ENCODE measurements around the gene ADTRP.
A peak's percentile ranks its signal among the peaks of the same experiment; 100 is the strongest.

ADTRP gene

DNA sequence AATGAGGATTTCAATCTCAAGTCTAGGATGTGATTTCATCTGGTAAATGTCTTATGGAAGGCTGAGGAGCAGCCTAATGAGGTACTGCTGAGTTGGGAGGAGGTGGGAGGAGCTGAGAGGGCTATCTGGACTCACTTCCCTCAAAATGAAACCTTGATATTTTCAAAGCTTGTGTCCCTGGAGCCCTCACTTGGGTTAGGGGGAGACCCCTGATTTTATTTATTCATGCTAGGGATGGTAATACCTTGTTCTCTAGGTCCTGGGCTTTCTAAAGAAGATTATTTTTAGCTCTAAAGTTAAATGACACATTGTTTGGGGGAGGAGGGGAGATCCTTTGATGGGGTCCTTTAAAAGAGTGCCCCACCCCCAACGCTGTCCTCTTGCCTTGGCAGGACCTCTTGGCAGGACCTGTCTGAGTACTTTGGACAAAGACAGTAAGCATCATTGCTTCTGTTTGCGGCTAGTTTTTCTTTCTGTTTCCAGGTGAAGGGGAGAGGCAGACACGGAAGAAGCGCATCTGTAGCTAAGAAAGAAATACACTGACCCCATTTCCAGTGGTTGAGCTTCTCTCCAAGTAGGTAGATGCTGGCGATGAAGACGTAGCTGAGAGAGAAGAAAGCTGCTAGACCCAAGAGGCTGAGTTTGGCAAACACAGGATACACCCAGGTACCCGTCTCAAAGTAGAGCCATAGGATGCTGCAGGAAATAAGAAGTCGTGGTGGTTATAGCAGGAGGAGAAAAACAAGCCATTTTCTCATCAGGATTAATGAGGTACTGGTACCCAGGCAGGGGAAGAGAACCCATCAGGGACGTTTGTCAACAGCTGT is 55.6 kb downstream of the ADTRP start:
- DNase-seq = no peak

DNA sequence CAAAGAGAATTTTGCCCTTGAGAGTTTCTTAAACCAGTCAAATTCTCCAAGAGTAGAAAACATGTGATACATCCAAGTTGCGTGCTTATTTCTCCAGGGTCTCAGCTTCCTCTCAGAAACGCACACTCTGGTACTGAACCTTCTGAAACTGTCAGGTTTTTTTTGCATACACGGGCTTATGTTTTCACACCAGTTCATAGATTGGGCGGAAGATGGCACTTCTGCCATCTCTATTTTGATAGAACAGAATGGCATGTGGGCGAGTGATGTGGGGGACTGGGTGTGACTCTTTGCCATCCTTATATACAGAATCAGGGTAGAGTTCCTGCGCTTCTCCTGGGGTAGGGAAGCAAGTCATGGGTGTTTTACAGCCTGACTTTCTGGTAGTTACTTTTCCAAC is 56.4 kb downstream of the ADTRP start:
- DNase-seq = peak in 1 of 2 experiments; percentile 6

GRCh38 chr6:11718463-11718862 is 60.1 kb downstream of the ADTRP start:
- DNase-seq = no peak

DNA sequence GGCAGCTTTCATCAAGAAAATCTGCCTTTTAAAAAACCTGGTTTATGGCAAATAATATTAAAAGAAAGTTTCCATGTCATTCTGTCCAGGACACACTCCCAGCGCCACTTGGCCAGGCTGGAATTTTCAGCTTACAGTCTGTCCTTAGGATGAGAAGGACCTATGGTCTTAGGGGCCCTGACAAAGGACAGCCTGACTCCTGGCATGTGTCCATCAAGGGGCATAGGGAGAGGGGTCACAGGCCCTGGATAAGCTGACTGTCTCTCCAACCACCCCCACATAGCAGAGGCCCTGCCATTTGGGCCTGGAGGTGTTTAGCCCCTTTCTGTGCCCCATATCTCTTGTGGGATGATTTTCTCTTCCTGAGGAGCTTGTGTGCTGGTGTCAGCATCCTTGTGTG is 60.6 kb downstream of the ADTRP start:
- no peak for DNase-seq

- no peak for DNase-seq
Observed at GRCh38 chr6:11714798-11715285, 63.8 kb downstream of the ADTRP start.

- DNase-seq = peak in 1 of 2 experiments; percentile 46
Observed at GRCh38 chr6:11714116-11714797, 64.3 kb downstream of the ADTRP start.

- peak in 1 of 2 experiments; percentile 42 for DNase-seq
Observed at GRCh38 chr6:11712760-11713159, 65.8 kb downstream of the ADTRP start.

GRCh38 chr6:11711984-11712711 is 66.5 kb downstream of the ADTRP start:
- no peak for DNase-seq

DNA sequence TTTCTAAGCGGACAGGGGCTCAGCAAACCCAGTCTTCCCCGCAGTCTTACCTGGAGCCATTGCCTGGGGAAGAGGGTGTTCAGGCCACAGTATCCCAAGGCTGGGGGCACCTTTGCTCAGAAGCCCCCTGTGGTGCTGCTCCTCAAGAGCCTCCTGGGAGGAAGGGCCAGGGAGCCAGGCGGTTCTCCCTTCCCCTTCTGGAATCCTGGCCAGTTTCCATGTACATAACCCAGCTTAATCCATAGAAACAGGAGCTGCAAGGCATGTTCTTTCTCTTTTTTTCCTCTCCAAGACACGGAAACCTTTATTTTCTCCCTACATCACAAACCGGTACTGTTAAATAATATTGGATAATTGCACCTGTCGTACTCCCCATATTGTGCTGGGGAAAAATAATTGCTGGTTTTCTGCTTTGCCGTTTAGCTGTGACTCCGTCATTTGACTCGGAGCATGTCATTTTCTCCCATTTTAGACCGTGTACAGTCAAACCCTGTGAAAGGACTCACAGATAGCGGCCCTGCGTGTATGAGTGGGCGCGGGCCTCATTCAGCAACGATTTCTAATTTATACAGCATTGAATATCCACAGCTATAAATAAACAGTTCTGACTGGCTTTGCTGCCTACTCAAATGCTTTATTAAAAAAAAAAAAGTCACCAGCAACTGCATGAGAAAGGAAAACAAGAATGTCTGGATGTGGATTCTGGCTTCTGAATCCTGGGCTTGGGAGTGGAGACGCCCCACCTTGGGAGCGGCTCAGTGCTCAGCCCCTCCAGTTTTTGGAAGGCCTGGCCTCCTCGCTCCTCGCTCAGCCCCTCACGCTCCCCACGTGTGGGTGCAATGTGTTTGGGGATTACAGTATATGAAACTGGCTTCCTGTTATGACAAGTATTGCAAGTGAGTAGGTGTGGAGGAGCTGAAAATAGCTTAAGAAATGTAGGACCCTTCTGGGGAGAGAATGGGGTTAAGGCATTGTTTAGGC is 67.3 kb downstream of the ADTRP start:
- peak; percentile 60 to 73 for DNase-seq

- DNase-seq = peak; percentile 42 to 81
Observed at GRCh38 chr6:11710311-11710761, 68.3 kb downstream of the ADTRP start.

- DNase-seq = no peak
Observed at GRCh38 chr6:11706171-11706570, 72.4 kb downstream of the ADTRP start.

DNA sequence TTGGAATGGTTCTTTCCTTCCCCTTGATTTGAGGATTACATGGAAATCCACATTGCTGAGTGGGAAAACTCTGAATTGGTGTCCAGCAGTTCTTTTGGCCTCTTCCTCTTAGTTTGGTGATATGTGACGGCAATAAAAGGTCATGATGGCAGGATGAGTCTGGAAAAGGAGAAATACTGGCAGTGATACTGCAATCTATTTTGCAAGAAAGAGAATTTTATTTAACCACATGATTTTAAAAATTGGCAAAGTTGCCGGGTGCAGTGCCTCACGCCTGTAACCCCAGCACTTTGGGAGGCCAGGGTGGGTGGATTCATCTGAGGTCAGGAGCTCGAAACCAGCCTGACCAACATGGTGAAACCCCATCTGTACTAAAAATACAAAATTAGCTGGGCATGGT is 73.1 kb downstream of the ADTRP start:
- DNase-seq = no peak

GRCh38 chr6:11705069-11705468 is 73.5 kb downstream of the ADTRP start:
- DNase-seq = no peak

DNA sequence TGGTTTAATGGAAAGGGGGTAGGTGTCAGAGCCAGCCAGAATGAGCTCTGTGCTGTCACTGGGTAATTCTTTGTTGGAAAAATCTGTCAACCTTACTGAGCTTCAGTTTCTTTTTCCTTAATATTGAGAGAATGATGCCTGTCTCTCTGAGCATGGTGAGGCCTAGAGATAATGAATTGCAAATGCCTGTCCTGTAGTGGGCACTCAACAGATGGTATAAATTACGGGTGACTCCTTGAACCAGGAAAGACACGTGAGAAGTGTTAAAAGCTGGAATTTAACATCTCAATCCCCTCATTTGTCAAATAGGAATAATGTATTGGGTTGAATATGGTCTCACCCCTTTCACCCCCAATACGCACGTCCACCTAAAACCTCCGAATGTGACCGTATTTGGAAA is 74.9 kb downstream of the ADTRP start:
- no peak for DNase-seq

- DNase-seq = no peak
Observed at GRCh38 chr6:11702500-11703130, 76.0 kb downstream of the ADTRP start.

DNA sequence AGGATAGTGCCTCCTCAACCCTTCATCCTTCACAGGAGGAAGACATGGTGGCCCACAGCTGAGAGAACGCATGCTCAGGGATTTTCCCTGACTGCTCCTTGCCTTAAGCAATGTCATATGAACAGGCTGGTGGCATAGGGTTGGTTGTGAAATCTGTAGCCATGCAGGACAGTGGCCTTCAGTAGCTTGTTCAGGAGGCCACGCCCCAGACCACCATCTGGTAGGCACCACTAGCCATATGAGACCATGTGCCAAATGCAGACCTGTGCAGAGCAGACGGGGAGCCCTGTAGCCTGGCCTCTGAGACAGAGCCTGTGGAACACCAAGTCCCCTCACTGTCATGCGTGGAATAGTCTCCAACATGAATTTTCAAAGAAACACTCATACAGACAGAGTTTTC is 76.5 kb downstream of the ADTRP start:
- DNase-seq = no peak

DNA sequence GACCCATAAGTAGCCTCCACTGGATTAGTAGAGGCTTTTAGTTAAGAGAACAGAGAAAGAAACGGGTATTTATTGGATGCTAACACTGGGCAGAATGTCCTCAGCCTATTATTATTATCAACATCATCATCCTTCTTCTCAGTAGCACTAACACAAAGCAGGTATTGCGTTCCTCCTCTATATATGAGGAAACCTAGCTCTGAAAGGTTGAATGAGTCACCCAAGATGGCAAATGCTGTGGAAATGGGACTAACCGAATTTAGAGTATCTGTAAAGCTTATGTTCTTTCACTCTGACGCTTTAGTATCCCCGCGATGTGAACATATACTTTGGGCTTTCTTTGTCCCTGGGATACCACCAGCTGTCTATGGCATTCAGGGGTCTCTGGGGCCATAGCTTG is 77.0 kb downstream of the ADTRP start:
- DNase-seq = no peak

DNA sequence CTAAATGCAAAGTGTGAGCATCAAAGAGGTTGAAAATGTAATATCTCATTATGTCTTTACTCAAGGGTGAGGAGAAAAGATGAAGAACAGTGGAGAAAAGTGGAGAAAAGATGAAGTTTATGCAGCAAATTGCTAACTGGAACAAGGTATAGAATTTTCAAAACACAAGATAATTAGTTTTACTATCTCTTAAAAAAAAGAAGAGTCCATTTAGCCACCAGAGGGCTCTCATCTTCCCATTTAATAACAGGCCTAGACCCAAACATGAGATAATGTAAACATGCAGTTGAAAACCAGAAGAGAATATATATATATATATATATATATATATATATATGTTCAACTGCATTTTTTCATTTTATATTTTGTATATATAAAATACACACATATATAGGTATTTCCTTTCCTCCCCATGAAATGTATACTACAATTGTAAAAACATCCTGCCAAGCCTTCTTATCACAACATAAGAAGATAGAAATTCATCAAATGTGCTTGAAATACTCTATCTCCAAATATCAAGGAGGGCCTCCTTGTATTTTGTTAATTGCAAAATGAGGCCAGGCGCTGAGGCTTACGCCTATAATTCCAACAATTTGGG is 78.4 kb downstream of the ADTRP start:
- no peak for DNase-seq

GRCh38 chr6:11699576-11699975 is 79.0 kb downstream of the ADTRP start:
- DNase-seq = no peak

- no peak for DNase-seq
Observed at GRCh38 chr6:11692451-11693376, 85.9 kb downstream of the ADTRP start.
